NCI-H82 treated with DMSO at 0.1 percent for 48 hours (cell line): ENCODE results near the gene TAF3.
"Not testable (repeated sequence)": the region's sequence is repeated elsewhere in the genome, so short reads cannot be mapped to it uniquely, and the experiment has no call there.

Source experiments
- DNase-seq: peaks from one replicate; lab custom pipeline; 2025; ENCODE audit not compliant: unreplicated experiment; lab: John Stamatoyannopoulos, UW

Gene TAF3

DNA sequence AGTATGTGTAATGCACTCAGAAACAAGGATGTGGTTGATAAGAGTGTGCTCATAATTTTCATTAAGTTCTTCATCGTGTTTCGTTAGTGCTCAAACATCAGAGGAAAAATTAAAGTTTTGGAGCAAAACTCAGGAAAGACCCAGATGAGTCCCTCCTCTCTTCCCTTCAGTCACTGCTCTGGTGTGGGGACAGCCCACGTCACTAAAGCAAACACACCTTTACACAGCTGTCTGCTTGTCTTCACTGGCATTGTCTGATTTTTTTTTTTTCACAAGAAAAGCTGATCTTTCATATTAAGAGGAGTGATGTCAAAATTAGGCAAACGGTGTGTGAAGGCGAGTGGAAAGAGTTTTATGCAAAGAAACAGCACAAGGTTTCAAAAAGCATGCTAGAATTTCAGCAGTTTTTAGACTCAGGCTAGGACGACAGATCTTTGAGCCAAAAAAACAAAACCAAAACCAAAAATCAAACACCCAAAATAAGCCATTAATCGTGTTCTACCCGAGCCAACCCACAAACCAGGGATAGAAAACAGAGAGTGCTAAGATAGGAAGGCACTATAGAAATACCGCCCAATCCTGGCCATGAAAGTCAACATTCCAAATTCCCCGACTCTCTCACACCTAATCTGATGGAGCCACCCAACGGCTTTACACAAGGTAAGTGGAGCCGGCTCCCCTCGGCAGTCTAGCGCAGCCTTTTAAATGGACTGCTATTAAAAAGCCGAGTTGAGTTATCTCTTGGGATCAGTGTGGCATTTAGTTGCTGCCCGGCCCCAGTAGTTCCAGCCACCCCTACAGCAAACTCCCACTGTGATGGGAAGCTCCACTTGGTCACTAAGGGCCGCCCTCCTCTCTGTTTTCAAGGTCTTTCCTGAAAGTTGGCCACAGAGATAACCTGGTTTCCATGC, 208.3 kb downstream of the TAF3 start:
- DNase-seq = no peak

GRCh38 chr10:8031211-8031610, 212.9 kb downstream of the TAF3 start:
- DNase-seq = not testable (repeated sequence)

DNA sequence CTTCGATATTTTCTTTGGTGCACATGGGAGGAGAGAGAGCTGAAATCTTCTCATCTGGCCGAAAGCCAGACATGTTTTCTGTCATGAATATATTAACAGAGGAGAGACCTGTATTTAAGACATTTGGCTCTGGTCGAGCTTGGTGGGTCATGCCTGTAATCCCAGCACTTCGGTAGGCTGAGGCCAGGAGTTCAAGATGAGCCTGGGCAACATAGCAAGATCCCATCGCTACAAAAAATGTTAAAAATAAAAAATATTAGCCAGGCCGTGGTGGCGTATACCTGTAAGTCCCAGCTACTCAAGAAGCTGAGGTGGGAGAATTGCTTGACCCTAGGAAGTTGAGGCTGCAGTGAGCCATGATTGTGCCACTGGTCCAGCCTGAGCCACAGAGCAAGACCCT, 214.3 kb downstream of the TAF3 start:
- no peak for DNase-seq

DNA sequence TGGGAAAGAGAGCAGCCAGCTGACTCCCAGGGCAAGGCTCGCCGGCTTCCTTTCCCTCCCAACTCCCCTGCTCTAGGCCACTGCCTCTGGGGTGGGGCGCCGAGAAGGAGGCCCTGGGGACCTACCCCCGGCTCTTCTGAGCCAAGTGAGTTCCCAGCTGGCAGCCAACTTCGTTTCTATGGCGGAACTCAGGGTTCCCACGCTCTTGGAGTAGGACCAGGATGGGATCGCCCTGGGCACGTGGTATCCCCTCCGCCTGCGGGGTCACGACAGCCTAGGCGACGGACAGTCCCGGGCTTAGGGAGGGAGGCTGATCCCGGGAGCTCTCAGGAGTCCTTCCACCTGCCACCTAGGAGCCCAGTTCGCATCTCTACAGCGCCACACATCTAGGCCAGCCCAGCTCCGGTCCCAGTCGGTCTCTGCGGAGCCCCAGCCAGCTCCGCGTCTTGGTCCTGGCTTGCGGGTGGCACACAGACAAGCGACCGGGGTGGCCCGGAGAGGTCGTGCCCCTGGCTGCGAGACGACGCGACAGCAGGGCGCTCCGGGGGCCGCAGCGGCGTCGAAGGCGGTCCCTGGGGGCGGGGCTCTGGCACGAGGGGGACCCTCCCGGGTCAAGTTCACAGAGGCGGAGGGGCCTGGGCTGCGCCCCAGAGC, 215.6 kb downstream of the TAF3 start:
- DNase-seq = no peak

DNA sequence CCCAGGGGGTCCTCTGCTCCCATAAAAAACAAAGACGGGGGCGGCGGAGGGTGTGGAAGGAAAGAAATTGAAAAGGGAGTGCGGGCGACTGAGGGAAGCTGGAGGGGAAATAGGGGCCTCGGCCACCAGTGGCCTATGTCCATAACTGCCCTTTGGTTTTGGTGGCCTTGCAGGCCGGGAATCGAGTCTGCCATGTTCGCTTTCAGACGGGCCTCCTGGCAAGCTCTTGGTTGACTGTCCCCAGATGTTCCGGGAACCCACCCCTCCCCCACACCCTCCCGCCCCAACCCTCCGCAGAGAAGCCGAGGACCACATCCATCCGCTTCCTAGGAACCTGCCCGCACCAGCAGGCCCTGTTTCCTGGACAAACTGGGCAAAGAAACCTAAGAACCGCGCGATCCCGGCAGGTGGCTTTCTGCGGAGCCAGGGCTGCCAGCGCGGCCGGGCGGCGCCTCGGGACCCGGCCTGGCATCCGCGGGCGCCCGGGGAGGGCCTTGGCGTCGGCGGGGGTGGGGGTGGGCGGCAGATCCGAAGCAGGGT, 216.2 kb downstream of the TAF3 start:
- DNase-seq = no peak

- no peak for DNase-seq
These were observed 216.8 kb downstream of the TAF3 start for GRCh38 chr10:8035006-8035640.

- no peak for DNase-seq
These were observed 217.6 kb downstream of the TAF3 start for GRCh38 chr10:8035641-8036470.

- DNase-seq = no peak
These were observed 218.3 kb downstream of the TAF3 start for GRCh38 chr10:8036506-8037198.

GRCh38 chr10:8037199-8037801, 219.0 kb downstream of the TAF3 start:
- DNase-seq = no peak

- DNase-seq = no peak
These were observed 219.9 kb downstream of the TAF3 start for GRCh38 chr10:8037941-8038894.

GRCh38 chr10:8039321-8039881, 221.1 kb downstream of the TAF3 start:
- DNase-seq = no peak

GRCh38 chr10:8040651-8041050, 222.3 kb downstream of the TAF3 start:
- DNase-seq = no peak

- DNase-seq = no peak
These were observed 223.1 kb downstream of the TAF3 start for GRCh38 chr10:8041284-8041991.

GRCh38 chr10:8041992-8042720, 223.9 kb downstream of the TAF3 start:
- DNase-seq = no peak

DNA sequence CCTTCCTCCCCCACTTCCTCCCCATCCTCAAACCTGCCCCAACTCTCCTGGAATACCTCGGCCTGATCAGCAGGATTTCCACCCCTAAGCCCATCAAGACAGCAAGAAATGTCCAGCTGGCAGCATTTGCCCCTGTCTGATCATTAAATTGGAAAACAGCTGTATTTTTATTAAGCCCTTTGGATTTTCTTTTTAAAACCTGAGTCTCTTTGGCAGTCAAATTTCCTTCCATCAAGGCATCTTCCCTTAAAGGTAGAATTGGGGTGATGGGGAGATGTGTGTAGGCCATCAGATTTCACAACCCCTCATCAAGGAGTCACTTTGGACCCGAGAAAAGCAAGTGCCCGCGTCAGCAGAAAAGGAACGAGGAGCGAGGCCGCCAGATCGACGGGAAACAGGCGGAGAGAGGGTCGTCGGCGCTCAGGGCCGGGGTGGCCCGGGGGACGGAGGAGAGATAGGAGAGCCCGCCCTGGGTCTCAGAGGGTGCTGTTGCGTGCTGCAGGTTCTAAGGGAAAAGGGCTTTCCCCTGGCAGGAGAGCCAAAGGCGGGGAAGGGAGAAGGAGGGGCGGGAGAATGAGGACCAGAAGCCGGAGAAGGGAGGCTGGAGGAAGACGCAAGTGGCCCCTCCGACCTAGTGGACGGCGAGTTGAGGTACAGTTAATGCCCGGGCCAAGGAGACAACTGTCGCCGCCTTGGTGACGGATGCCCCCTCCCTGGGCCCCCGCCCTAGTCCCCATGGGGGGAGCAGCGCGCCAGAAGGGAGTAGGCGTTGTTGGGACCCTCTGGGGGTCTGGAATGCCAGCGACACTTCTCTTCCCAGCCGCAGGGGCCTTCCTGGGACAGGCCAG, 224.6 kb downstream of the TAF3 start:
- no peak for DNase-seq
